NCI-H345 (cell line): Measurements from ENCODE around the gene TMEM245.
"Not testable (repeated sequence)": the region's sequence is repeated elsewhere in the genome, so short reads cannot be mapped to it uniquely, and the experiment has no call there.

ENCODE experiments used
- DNase-seq: peaks from one replicate; lab custom pipeline; 2025; lab: John Stamatoyannopoulos, UW

The TMEM245 gene

GRCh38 chr9:108991479-108991878 is 128.3 kb downstream of the TMEM245 start:
- no peak for DNase-seq

GRCh38 chr9:108983885-108984284 is 135.9 kb downstream of the TMEM245 start:
- no peak for DNase-seq

- no peak for DNase-seq
Observed at GRCh38 chr9:108980893-108981292, 138.9 kb downstream of the TMEM245 start.

DNA sequence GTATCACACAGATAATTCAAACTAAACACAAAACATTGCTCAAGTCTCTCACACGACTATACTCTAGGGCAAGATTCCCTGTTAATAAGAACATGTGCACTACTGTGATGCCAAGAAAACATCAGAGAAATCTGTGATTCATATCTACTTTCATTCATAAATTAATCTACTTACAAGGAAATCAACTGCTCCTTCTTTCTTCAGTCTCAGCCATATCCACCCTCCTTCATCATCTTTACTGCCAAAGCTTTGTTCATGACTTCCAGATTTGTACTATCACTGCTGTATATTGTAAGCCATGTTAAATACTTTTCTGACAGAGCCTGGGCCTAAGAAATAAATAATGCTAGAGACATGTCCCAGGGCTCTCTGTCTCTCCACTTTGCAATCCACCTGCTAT is 141.5 kb downstream of the TMEM245 start:
- DNase-seq, result no peak

GRCh38 chr9:108973895-108974294 is 145.9 kb downstream of the TMEM245 start:
- no peak for DNase-seq

DNA sequence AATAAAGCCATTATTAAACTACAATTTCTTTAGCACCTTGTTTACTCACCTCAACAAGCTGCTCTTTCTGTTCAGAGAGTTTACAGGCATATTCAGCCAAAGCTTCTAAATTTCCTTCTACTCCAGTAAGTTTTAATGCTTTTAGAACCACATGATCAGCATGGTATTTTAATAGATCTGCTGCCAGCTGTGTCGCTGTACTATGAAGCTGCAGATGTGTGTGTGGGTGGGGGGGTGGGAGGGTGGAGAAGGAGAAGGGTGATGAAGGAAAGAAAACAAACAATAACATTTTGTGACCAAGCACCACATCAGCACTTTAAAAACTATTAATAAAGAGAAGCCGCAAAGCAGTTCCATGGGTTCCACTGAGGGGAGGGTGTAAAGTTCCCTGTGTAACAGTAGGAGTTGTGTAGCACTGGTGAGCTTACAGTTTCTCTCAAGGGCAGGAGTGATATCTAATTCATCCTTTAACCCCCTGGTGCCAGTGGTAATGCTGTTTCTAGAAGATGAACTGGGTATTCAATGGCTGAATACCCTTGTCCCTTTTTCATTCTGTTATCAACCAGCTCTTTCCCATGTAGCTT is 147.0 kb downstream of the TMEM245 start:
- DNase-seq, result no peak

GRCh38 chr9:108972186-108972585 is 147.6 kb downstream of the TMEM245 start:
- DNase-seq, result no peak

DNA sequence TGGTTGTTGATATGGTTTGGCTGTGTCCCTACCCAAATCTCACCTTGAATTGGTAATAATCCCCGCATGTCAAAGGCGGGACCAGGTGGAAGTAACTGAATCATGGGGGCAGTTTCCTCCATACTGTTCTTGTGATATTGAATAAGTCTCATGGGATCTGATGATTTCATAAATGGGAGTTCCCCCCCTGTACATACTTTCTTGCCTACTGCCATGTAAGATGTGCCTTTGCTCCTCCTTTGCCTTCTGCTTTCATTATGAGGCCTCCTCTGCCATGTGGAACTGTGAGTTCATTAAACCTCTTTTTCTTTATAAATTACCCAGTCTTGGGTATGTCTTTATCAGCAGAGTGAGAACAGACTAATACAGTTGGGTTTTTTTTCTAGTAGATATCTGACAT is 148.4 kb downstream of the TMEM245 start:
- not testable (repeated sequence) for DNase-seq

DNA sequence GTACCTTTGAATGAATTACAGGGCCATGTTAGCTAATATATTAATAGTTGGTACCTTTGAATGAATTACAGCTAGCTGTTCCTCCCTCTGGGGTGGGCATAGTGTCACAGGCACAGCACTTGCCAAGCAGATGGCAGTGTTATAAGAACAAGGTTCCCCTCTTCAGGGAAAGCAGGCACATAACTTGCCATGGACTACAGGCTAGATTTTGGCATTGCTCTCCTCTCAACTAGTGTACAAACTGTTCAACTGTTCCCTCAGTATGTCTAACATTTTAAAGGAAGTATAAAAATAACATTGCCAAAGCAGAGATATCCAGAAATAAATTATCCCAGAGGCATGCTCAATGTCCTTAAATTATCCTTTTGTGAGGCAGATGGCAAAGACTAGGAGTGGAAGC is 151.8 kb downstream of the TMEM245 start:
- DNase-seq, result no peak
